Hepatocyte (in vitro differentiated cells): ENCODE measurements around the gene HIGD1C. TPM values are rescaled to one million over a fixed set of nuclear protein-coding genes. Genes with fewer than 3 reads are reported as not detected.

ENCODE experiments used
- DNase-seq: peaks from one replicate; pipeline ENCODE4 v3.0.0-alpha.2; 2016; ENCODE audit warnings: low spot score
- H2AFZ ChIP-seq: fragments of 200-600 bp; sonication (generic); 2 replicates; pipeline ENCODE4 v1.6.0; 2016; ENCODE audit warnings: antibody characterized with exemption, mild to moderate bottlenecking
- H3K27ac ChIP-seq: fragments of 200-600 bp; sonication (generic); 2 replicates; pipeline ENCODE4 v1.5.1; 2016; ENCODE audit warnings: mild to moderate bottlenecking
- H3K27me3 ChIP-seq: fragments of 200-600 bp; sonication (generic); 2 replicates; pipeline ENCODE4 v1.6.1; 2016
- H3K36me3 ChIP-seq: fragments of 200-600 bp; sonication (generic); replicated peaks from 2 replicates; pipeline ENCODE4 v1.5.1; 2016; ENCODE audit warnings: low read depth; ENCODE audit not compliant: insufficient read depth
- H3K4me1 ChIP-seq: fragments of 200-600 bp; sonication (generic); 2 replicates; pipeline ENCODE4 v1.5.1; 2016; ENCODE audit warnings: mild to moderate bottlenecking, moderate library complexity; ENCODE audit not compliant: insufficient read depth
- H3K4me2 ChIP-seq: fragments of 200-600 bp; sonication (generic); 2 replicates; pipeline ENCODE4 v1.6.0; 2016
- H3K4me3 ChIP-seq: fragments of 200-600 bp; sonication (generic); 2 replicates; pipeline ENCODE4 v1.5.1; 2016; ENCODE audit warnings: mild to moderate bottlenecking
- H3K79me2 ChIP-seq: fragments of 200-600 bp; sonication (generic); 2 replicates; pipeline ENCODE4 v1.6.0; 2017; ENCODE audit warnings: mild to moderate bottlenecking
- H3K9me2 ChIP-seq: fragments of 200-600 bp; sonication (generic); replicated peaks from 2 replicates; pipeline ENCODE4 v1.6.0; 2017; ENCODE audit warnings: mild to moderate bottlenecking; ENCODE audit not compliant: insufficient read depth
- H3K9me3 ChIP-seq: fragments of 200-600 bp; sonication (generic); 2 replicates; pipeline ENCODE4 v1.5.1; 2016; ENCODE audit warnings: low read depth, mild to moderate bottlenecking
- H4K20me1 ChIP-seq: fragments of 200-600 bp; sonication (generic); 2 replicates; pipeline ENCODE4 v1.6.0; 2016; ENCODE audit warnings: mild to moderate bottlenecking; ENCODE audit not compliant: insufficient read depth, poor library complexity, severe bottlenecking
- CTCF ChIP-seq: fragments of 200-600 bp; sonication (generic); IDR thresholded peaks from 2 replicates; pipeline ENCODE4 v1.5.1; 2016; ENCODE audit warnings: antibody characterized with exemption, mild to moderate bottlenecking; ENCODE audit not compliant: poor library complexity
- EZH2 ChIP-seq: fragments of 200-600 bp; sonication (generic); IDR thresholded peaks from 2 replicates; pipeline ENCODE4 v1.6.1; 2016; ENCODE audit warnings: antibody characterized with exemption, mild to moderate bottlenecking, borderline replicate concordance
- EZH2phosphoT487 ChIP-seq: fragments of 200-600 bp; sonication (generic); IDR thresholded peaks from one replicate; pipeline ENCODE4 v1.6.1; 2018; ENCODE audit warnings: antibody characterized with exemption, mild to moderate bottlenecking, low read depth, moderate library complexity; ENCODE audit not compliant: unreplicated experiment, severe bottlenecking
- WGBS: methylation state at CpG from one replicate; pipeline ENCODE4 v1.1.6; 2016; ENCODE audit warnings: low lambda C conversion rate; ENCODE audit errors: missing lambda C conversion rate; 5-methylcytosine and 5-hydroxymethylcytosine counted together
- polyA plus RNA-seq: library from polyadenylated mRNA; unstranded; fragments of >200 nt; fragmentation: Nextera tagmentation; extraction: Ambion mirVana; gene quantifications from 2 replicates; pipeline ENCODE4 v1.2.1, GENCODE V29; 2016
- total RNA-seq: library from RNA; depleted of rRNA; stranded (reverse); fragments of >200 nt; gene quantifications from 2 replicates; pipeline ENCODE4 v1.2.3, GENCODE V29; 2014

The HIGD1C gene
- total and polyA plus RNA-seq, 2 experiments from 2014 or later: not detected

GRCh38 chr12:50992819-50993218, 40.5 kb downstream of the HIGD1C start:
- WGBS: 47% methylated on average over 2 of the region's 2 CpGs
- TF ChIP-seq EZH2phosphoT487 (no peak), EZH2 (no peak), CTCF (no peak)
- peaks cover 5% of the 10 kb centered on the region for H3K36me3 ChIP-seq
- H3K79me2 ChIP-seq: no peaks in the 10 kb centered on the region
- H3K4me1 ChIP-seq: no peaks in the 10 kb centered on the region
- H3K27me3 ChIP-seq: no peaks in the 10 kb centered on the region
- no peaks in the 10 kb centered on the region for H3K9me3 ChIP-seq
- H3K4me2 ChIP-seq: no peak overlapping the region
- no peaks in the 10 kb centered on the region for H4K20me1 ChIP-seq
- DNase-seq: no peak
- H3K27ac ChIP-seq: no peak overlapping the region
- no peak overlapping the region for H2AFZ ChIP-seq
- no peak overlapping the region for H3K4me3 ChIP-seq
- no peaks in the 10 kb centered on the region for H3K9me2 ChIP-seq

- Histone ChIP-seq H3K27me3 (no peaks in the 10 kb centered on the region), H3K36me3 (no peaks in the 10 kb centered on the region), H3K79me2 (peaks cover 9% of the 10 kb centered on the region), H3K9me2 (no peaks in the 10 kb centered on the region), H4K20me1 (no peaks in the 10 kb centered on the region), H2AFZ (no peak overlapping the region), H3K4me1 (no peaks in the 10 kb centered on the region), H3K4me2 (no peak overlapping the region), H3K27ac (no peak overlapping the region), H3K9me3 (no peaks in the 10 kb centered on the region), H3K4me3 (no peak overlapping the region)
- TF ChIP-seq CTCF (no peak), EZH2 (no peak), EZH2phosphoT487 (no peak)
- WGBS: 96% methylated on average over 4 of the region's 4 CpGs
- DNase-seq: no peak
Measured at GRCh38 chr12:50999093-50999492, 46.7 kb downstream of the HIGD1C start.

DNA sequence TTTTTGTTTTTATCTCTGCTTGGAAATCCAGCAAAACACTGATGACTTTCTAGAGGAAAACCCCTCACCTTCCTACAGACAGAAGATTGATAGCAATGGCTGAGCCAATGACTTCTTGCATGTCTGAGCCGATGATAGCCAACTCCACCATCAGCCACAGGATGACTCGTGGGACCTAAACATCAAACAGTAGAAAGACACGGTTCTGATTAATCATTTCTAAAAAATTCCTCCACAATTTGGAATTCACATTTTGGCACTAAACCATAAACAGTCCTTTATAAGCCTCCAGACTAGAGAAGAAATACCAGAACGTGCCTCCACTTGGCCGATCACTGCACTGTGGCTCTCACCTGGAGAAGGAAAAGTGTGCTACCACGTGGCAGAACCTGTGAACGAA, 47.9 kb downstream of the HIGD1C start:
- Histone ChIP-seq H3K4me3 (no peak overlapping the region), H3K36me3 (no peaks in the 10 kb centered on the region), H3K27me3 (no peaks in the 10 kb centered on the region), H3K9me2 (no peaks in the 10 kb centered on the region), H3K4me1 (peaks cover under 1% of the 10 kb centered on the region), H3K27ac (no peak overlapping the region), H4K20me1 (no peaks in the 10 kb centered on the region), H3K4me2 (no peak overlapping the region), H3K9me3 (no peaks in the 10 kb centered on the region), H2AFZ (no peak overlapping the region), H3K79me2 (peaks cover 17% of the 10 kb centered on the region)
- WGBS: 90% methylated on average over 7 of the region's 7 CpGs
- TF ChIP-seq CTCF (no peak), EZH2phosphoT487 (no peak), EZH2 (no peak)
- no peak for DNase-seq

GRCh38 chr12:51001799-51002198, 49.5 kb downstream of the HIGD1C start:
- H3K9me3 ChIP-seq: no peaks in the 10 kb centered on the region
- no peaks in the 10 kb centered on the region for H3K36me3 ChIP-seq
- 88% methylated on average over 1 of the region's 1 CpG for WGBS

More at GRCh38 chr12:51001799-51002198, 49.5 kb downstream of the HIGD1C start:
- no peaks in the 10 kb centered on the region for H4K20me1 ChIP-seq
- no peak overlapping the region for H3K4me2 ChIP-seq
- DNase-seq: no peak
- H3K4me3 ChIP-seq: no peak overlapping the region
- no peak overlapping the region for H2AFZ ChIP-seq
- peaks cover 24% of the 10 kb centered on the region for H3K79me2 ChIP-seq
- no peak for TF ChIP-seq EZH2
- TF ChIP-seq EZH2phosphoT487: no peak
- no peak for TF ChIP-seq CTCF
- H3K27me3 ChIP-seq: no peaks in the 10 kb centered on the region
- no peaks in the 10 kb centered on the region for H3K9me2 ChIP-seq
- H3K27ac ChIP-seq: no peak overlapping the region
- H3K4me1 ChIP-seq: peaks cover 4% of the 10 kb centered on the region
